Lung (tissue), 12 donors: ENCODE results near the gene SPCS3. TPM values are rescaled to one million over a fixed set of nuclear protein-coding genes. Genes with fewer than 3 reads are reported as not detected.

Experiments used
- ATAC-seq: fragments of 200-7000 bp; cut with Tn5 transposase; one replicate; pipeline ENCODE4 v1.9.1; 2020; ENCODE audit warnings: moderate number of reproducible peaks; ENCODE audit not compliant: insufficient read depth, low FRiP score
- DNase-seq, 3 donors: peaks; one replicate each; pipeline ENCODE4 v3.0.0-alpha.2; 2013 to 2017
- H3K27ac ChIP-seq, 2 donors: one replicate each; pipeline ENCODE4 v1.5.1; 2013; ENCODE audit warnings: mild to moderate bottlenecking in 2 of 2, moderate library complexity in 2 of 2, control low read depth in 1 of 2, inconsistent platforms in 1 of 2, low read depth in 1 of 2, low read length in 1 of 2
- H3K27me3 ChIP-seq, 3 donors: one replicate each; pipeline ENCODE4 v1.5.1; 2013; ENCODE audit warnings: low read length in 2 of 3; ENCODE audit not compliant: control insufficient read depth in 3 of 3, insufficient read depth in 3 of 3
- H3K36me3 ChIP-seq, 4 donors: one replicate each; pipeline ENCODE4 v1.5.1; 2013; ENCODE audit warnings: low read length in 4 of 4, mild to moderate bottlenecking in 1 of 4, moderate library complexity in 1 of 4; ENCODE audit not compliant: control insufficient read depth in 4 of 4, insufficient read depth in 4 of 4
- H3K4me1 ChIP-seq, 5 donors: one replicate each; pipeline ENCODE4 v1.5.1; 2013; ENCODE audit warnings: low read length in 5 of 5, mild to moderate bottlenecking in 2 of 5, moderate library complexity in 1 of 5; ENCODE audit not compliant: control insufficient read depth in 5 of 5, insufficient read depth in 5 of 5
- H3K4me3 ChIP-seq: one replicate; pipeline ENCODE4 v1.5.1; 2013; ENCODE audit warnings: mild to moderate bottlenecking, control low read depth, moderate library complexity
- H3K9ac ChIP-seq, 2 donors: one replicate each; pipeline ENCODE4 v1.5.1; 2013; ENCODE audit warnings: low read length in 2 of 2, control low read depth in 1 of 2; ENCODE audit not compliant: insufficient read depth in 1 of 2
- H3K9me3 ChIP-seq, 4 donors: one replicate each; pipeline ENCODE4 v1.5.1; 2013; ENCODE audit warnings: low read length in 3 of 4, mild to moderate bottlenecking in 1 of 4, moderate library complexity in 1 of 4; ENCODE audit not compliant: control insufficient read depth in 4 of 4, insufficient read depth in 3 of 4
- CTCF ChIP-seq: IDR thresholded peaks from 2 replicates; pipeline ENCODE4 v1.5.1; 2012; ENCODE audit warnings: mild to moderate bottlenecking; ENCODE audit errors: control extremely low read depth, extremely low read depth
- WGBS, 2 donors: extraction: QIAGEN DNeasy Blood & Tissue Kit; methylation state at CpG; one replicate each; pipeline ENCODE4 v1.1.7; 2013; 5-methylcytosine and 5-hydroxymethylcytosine counted together
- polyA plus RNA-seq, 2 donors: library from polyadenylated mRNA; stranded (reverse); fragments of 200-250 nt; gene quantifications; one replicate each; pipeline ENCODE4 v1.2.1, GENCODE V29; 2013
- total RNA-seq, 2 donors: library from RNA; depleted of rRNA in 1 of 2; stranded (reverse); fragments of >200 nt in 1 of 2; gene quantifications; one replicate each; pipeline ENCODE4 v1.2.1, GENCODE V29; 2014 to 2021
- donor health status: control.
- donor health status: control.
- donor health status: Bipolar disorder and iron deficiency.
- donor health status: healthy.
- donor health status: DM: yes; HTN: yes; CAD: no.

Gene SPCS3
- total and polyA plus RNA-seq, 4 donors: 39.4 to 170 (median 85.8) TPM

- Histone ChIP-seq H3K27ac (no peak overlapping the region), H3K9ac (no peak overlapping the region), H3K4me1 (no peaks in the 10 kb centered on the region), H3K9me3 (no peaks in the 10 kb centered on the region), H3K36me3 (no peaks in the 10 kb centered on the region), H3K4me3 (no peak overlapping the region), H3K27me3 (no peaks in the 10 kb centered on the region)
- WGBS, 2 donors: 85 to 92% methylated on average over 2 of the region's 2 CpGs
- no peak for TF ChIP-seq CTCF
- ATAC-seq (no peak), DNase-seq (no peak)
These were observed 39.8 kb downstream of the SPCS3 start for GRCh38 chr4:176359590-176359989.

- DNase-seq: no peak
- H3K9ac ChIP-seq: no peak overlapping the region
- no peak overlapping the region for H3K4me3 ChIP-seq
- H3K4me1 ChIP-seq: no peaks in the 10 kb centered on the region
- H3K36me3 ChIP-seq: no peaks in the 10 kb centered on the region
- no peak for TF ChIP-seq CTCF
- no peaks in the 10 kb centered on the region for H3K27me3 ChIP-seq
- ATAC-seq: no peak
- H3K27ac ChIP-seq: no peak overlapping the region
- H3K9me3 ChIP-seq: no peaks in the 10 kb centered on the region
These were observed 40.7 kb downstream of the SPCS3 start for GRCh38 chr4:176360446-176360845.

GRCh38 chr4:176363072-176363471, 43.3 kb downstream of the SPCS3 start:
- peaks cover 0 to 4% (median 0%) of the 10 kb centered on the region in 4 donors for H3K9me3 ChIP-seq
- no peaks in the 10 kb centered on the region for H3K4me1 ChIP-seq
- no peak for DNase-seq
- no peak overlapping the region for H3K27ac ChIP-seq
- ATAC-seq: no peak
- no peak overlapping the region for H3K4me3 ChIP-seq
- WGBS, 2 donors: 75 to 91% methylated on average over 1 of the region's 1 CpG
- TF ChIP-seq CTCF: no peak
- no peak overlapping the region for H3K9ac ChIP-seq
- no peaks in the 10 kb centered on the region for H3K27me3 ChIP-seq
- no peaks in the 10 kb centered on the region for H3K36me3 ChIP-seq

- no peak overlapping the region for H3K9ac ChIP-seq
- TF ChIP-seq CTCF: no peak
- DNase-seq: no peak
- H3K4me1 ChIP-seq: no peaks in the 10 kb centered on the region
- peaks cover 0 to 4% (median 1%) of the 10 kb centered on the region in 4 donors for H3K9me3 ChIP-seq
- ATAC-seq: no peak
- H3K36me3 ChIP-seq: no peaks in the 10 kb centered on the region
- no peak overlapping the region for H3K27ac ChIP-seq
- H3K4me3 ChIP-seq: no peak overlapping the region
- 72 to 85% methylated on average over 8 of the region's 8 CpGs for WGBS, 2 donors
- H3K27me3 ChIP-seq: no peaks in the 10 kb centered on the region
These were observed 48.2 kb downstream of the SPCS3 start for GRCh38 chr4:176367771-176368465.
